Activated CD8-positive, alpha-beta T cell treated with anti-CD3 and anti-CD28 coated beads for 36 hours (primary cell): Measurements from ENCODE around the gene PSMG3. TPM values are rescaled to one million over a fixed set of nuclear protein-coding genes. Genes with fewer than 3 reads are reported as not detected.

Experiments used
- ATAC-seq: fragments of 200-7000 bp; cut with Tn5 transposase; one replicate; pipeline ENCODE4 v1.10.0; 2021; ENCODE audit warnings: mild to moderate bottlenecking, moderate library complexity
- CTCF ChIA-PET: fragments of 350-600 bp; sonication (Branson Sonifier 250); formaldehyde crosslinking; loops from one replicate; lab custom pipeline; 2021; ENCODE audit warnings: antibody characterized with exemption; lab: Charles Lee
- POLR2A ChIA-PET: fragments of 350-600 bp; sonication (Branson Sonifier 250); formaldehyde crosslinking; loops from one replicate; lab custom pipeline; 2021; ENCODE audit warnings: antibody characterized with exemption; lab: Charles Lee
- DNase-seq: peaks from one replicate; pipeline ENCODE4 v3.0.0-alpha.2; 2020
- H3K27ac Mint-ChIP-seq: one replicate; pipeline ENCODE4 v1.8.0; 2021; ENCODE audit warnings: mild to moderate bottlenecking, mixed read lengths
- H3K27me3 Mint-ChIP-seq: one replicate; pipeline ENCODE4 v1.8.0; 2021; ENCODE audit warnings: mixed read lengths
- H3K36me3 Mint-ChIP-seq: one replicate; pipeline ENCODE4 v1.8.0; 2021; ENCODE audit warnings: low read depth, mixed read lengths
- H3K4me1 Mint-ChIP-seq: one replicate; pipeline ENCODE4 v1.8.0; 2021; ENCODE audit warnings: low read depth, mixed read lengths
- H3K4me3 Mint-ChIP-seq: one replicate; pipeline ENCODE4 v1.8.0; 2021; ENCODE audit warnings: mild to moderate bottlenecking, moderate library complexity, mixed read lengths
- H3K9me3 Mint-ChIP-seq: one replicate; pipeline ENCODE4 v1.8.0; 2021; ENCODE audit warnings: mixed read lengths
- intact Hi-C: fragments of 100-400 bp; cut with micrococcal nuclease; formaldehyde crosslinking; loops from one replicate; pipeline ENCODE4 v1.10.0; 2022
- total RNA-seq, 2 experiments: library from RNA; stranded (reverse); gene quantifications; one replicate each; pipeline ENCODE4 v1.2.3, GENCODE V29; 2021
- TF ChIP-seq, protein P1 (sequence below): fragments of 200-600 bp; IDR thresholded peaks from one replicate; pipeline ENCODE4 v1.8.0; 2022; ENCODE audit warnings: antibody characterized with exemption, mild to moderate bottlenecking

The PSMG3 gene
- total RNA-seq, 2 experiments from 2014 or later: 38.9 to 41.5 TPM

DNA sequence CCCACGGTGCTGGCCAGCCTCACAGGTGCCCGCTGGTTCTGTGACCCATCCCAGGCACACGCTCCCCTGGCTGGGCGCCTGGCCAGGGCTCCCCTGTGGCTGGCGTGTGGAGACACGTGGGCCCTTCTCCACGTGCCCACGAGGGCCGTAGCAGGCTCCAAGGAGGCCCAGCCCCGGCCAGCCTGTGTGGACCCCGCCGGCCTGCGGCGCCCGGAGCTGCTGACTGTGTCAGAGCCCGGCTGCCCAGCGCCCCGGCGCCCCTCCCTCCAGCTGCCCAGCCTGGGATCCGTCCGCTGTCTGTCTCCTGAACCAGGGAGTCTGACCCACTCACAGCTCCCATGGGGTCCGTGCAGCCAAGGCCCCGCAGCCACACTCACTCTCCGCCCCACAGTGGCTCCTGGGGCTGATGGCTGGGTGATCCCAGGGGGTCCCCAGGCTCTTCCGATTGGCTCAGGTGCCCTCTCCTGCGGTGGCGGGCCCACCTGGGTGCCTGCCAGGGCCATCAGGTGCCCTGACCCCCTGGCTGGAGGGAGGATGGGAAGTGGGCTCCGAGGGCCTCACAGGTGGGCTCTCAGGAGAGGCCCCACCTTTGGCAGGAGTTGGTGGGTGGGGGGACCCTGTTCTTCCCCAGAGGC is 23.4 kb downstream of the PSMG3 start:
- no peaks in the 10 kb centered on the region for H3K9me3 Mint-ChIP-seq
- H3K27ac Mint-ChIP-seq: no peak overlapping the region
- intact Hi-C loops: no loop called here
- no peaks in the 10 kb centered on the region for H3K36me3 Mint-ChIP-seq
- no peak overlapping the region for H3K4me3 Mint-ChIP-seq
- TF ChIP-seq, protein P1, sequence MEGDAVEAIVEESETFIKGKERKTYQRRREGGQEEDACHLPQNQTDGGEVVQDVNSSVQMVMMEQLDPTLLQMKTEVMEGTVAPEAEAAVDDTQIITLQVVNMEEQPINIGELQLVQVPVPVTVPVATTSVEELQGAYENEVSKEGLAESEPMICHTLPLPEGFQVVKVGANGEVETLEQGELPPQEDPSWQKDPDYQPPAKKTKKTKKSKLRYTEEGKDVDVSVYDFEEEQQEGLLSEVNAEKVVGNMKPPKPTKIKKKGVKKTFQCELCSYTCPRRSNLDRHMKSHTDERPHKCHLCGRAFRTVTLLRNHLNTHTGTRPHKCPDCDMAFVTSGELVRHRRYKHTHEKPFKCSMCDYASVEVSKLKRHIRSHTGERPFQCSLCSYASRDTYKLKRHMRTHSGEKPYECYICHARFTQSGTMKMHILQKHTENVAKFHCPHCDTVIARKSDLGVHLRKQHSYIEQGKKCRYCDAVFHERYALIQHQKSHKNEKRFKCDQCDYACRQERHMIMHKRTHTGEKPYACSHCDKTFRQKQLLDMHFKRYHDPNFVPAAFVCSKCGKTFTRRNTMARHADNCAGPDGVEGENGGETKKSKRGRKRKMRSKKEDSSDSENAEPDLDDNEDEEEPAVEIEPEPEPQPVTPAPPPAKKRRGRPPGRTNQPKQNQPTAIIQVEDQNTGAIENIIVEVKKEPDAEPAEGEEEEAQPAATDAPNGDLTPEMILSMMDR: no peak
- ChIA-PET CTCF (no interaction called here), POLR2A (no interaction called here)
- peaks cover 2% of the 10 kb centered on the region for H3K4me1 Mint-ChIP-seq
- no peak for DNase-seq
- no peaks in the 10 kb centered on the region for H3K27me3 Mint-ChIP-seq
- ATAC-seq: no peak

DNA sequence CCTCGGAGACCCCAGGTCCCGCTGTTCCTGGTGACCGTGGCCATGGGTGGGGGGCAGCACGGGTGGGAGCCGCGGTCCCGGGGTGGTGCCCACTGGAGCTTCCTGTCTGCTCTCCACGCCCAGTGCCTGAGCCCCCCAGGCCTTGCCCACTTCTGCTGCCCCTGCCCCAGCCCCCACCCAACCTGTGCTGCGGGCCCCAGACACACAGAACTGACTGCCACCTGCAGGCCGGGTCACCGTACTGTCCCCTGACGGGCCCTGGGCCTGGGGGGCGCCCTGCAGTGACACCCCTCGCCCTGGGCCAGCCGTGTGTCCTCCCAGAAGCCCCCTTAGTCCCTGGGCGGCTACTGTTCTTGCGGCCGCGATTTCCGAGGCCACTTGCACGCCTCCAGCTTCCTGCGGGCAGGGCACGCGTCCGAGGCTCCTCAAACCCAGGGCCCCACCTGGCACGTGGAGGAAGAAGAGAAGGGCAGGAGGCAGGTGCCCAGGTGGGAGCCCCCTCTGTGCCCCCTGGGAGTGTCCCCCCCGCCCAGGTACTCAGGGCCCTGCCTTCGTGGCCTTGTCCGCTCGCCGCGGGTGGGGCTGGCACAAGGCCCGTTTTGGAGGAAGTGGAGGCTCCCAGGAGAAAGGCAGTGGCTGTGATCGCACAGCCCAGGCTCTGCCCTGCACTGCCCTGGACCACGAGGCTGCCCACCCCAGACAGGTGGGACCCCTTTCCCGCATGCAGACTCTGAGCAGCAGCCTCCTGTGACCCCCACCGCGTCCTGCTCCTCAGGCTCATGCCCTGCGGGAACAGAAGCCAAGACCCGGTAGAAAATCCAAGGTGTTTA is 24.2 kb downstream of the PSMG3 start:
- TF ChIP-seq, protein P1: no peak
- POLR2A ChIA-PET: interaction anchor here (1.4 kb wide), 1 partner anchor 16 kb away, joined by 3 read pairs; no protein-coding TSS in a partner anchor

GRCh38 chr7:1544896-1545416 is 24.9 kb downstream of the PSMG3 start:
- H3K4me3 Mint-ChIP-seq: no peak overlapping the region
- peaks cover 6% of the 10 kb centered on the region for H3K36me3 Mint-ChIP-seq
- H3K27ac Mint-ChIP-seq: no peak overlapping the region
- POLR2A ChIA-PET: interaction anchor here (0.6 to 1.4 kb wide), 2 partner anchors 17 to 228 kb away, joined by 3 read pairs; no protein-coding TSS in a partner anchor
- H3K9me3 Mint-ChIP-seq: no peaks in the 10 kb centered on the region
- TF ChIP-seq, protein P1: no peak
- peaks cover 2% of the 10 kb centered on the region for H3K4me1 Mint-ChIP-seq
- ATAC-seq (no peak), DNase-seq (no peak)
- intact Hi-C loops: no loop called here
- H3K27me3 Mint-ChIP-seq: no peaks in the 10 kb centered on the region
- CTCF ChIA-PET: no interaction called here

More for the DNA sequence above, 24.2 kb downstream of the PSMG3 start:
- H3K27me3 Mint-ChIP-seq: no peaks in the 10 kb centered on the region
- H3K4me1 Mint-ChIP-seq: peaks cover 2% of the 10 kb centered on the region
- H3K4me3 Mint-ChIP-seq: no peak overlapping the region
- ATAC-seq (no peak), DNase-seq (no peak)
- peaks cover 3% of the 10 kb centered on the region for H3K36me3 Mint-ChIP-seq
- intact Hi-C loops: no loop called here
- H3K27ac Mint-ChIP-seq: no peak overlapping the region
- H3K9me3 Mint-ChIP-seq: no peaks in the 10 kb centered on the region
- CTCF ChIA-PET: no interaction called here

DNA sequence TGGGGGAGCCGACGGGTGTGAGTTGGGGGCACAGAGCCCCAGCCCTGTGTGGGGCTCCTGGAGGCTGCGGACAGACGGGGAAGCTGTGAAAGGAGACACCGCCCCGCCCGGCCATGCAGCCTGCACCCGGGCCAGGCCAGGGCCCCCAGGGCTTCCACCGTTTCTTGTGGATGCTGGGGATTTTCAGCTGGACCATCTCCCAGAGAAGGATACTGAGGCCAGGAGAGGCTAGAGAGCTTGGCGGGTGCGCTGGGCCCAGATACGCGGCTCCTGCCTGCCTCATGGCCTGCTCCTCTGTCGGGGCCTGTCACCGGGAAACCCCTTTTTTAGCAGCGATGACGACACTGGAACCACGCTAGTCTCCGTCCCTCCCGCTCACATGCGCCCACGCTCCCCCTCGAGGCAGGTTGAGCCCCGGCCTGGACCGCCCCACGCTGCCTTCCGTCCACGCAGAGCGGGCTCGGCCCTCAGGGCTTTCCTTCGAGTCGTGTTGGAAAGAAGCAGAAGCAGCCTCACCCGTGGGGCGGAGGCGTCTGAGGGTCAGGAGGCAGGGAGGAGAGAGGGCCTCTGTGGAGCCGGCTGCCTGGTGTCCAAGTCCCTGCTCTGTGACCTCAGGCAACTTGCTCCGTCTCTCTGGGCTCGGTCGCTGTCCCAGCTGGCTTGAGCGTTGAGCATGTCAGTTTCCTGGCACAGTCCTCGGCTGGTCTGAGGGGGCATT is 25.5 kb downstream of the PSMG3 start:
- DNase-seq (no peak), ATAC-seq (no peak)
- TF ChIP-seq, protein P1: no peak
- ChIA-PET CTCF (no interaction called here), POLR2A (interaction anchor here (0.6 to 1.4 kb wide), 4 partner anchors 8 to 229 kb away, joined by 3 to 4 read pairs (median 3); no protein-coding TSS in a partner anchor)
- intact Hi-C loops: no loop called here
- Mint-ChIP-seq H3K36me3 (peaks cover 6% of the 10 kb centered on the region), H3K4me1 (peaks cover 2% of the 10 kb centered on the region), H3K4me3 (no peak overlapping the region), H3K9me3 (no peaks in the 10 kb centered on the region), H3K27me3 (no peaks in the 10 kb centered on the region), H3K27ac (no peak overlapping the region)
